ENCODE results near the gene CAMK1D. TPM values are rescaled to one million over a fixed set of nuclear protein-coding genes. Genes with fewer than 3 reads are reported as not detected.

The CAMK1D gene
- total and polyA plus RNA-seq, 11 donors, result 1.4 to 16.0 (median 2.5) TPM

DNA sequence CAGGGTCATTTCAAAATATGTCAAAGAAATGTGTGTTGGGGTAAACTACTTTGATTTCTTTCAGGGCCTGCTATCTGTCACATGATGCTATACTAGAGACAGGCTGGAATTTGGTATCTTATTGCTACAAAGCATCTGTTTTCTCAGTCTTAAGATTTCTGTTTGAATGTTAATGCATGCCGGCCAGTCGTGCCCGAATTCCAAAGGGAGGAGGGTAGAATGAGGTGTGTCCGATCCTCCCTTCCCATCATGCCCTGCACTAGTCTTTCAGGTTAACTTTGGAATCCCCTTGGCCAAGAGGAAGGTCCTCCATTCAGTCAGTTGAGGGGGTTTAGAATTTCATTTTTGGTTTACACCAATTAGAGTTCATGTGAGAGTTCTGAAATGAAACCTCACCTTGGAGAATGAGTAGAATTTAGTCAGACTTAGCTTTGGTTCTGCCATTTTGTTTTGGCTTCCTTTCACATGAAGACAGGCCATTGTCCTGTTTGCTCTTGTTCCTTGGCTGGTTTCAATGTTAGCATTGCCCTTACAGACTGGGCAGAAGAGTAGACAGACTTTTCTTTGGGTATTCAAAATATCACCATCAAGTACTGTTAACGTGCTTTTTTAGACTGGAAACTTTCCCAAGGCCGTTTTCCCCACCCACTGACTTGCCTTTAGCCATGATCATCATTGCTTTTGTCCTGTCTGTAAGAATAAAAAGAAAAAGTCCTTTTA is 95.8 kb downstream of the CAMK1D start:
- ATAC-seq (no peak), DNase-seq (no peak)
- Histone ChIP-seq H3K4me3 (no peak overlapping the region), H3K27ac (no peak overlapping the region), H3K4me1 (peaks cover 0 to 28% (median 7%) of the 10 kb centered on the region in 12 donors), H3K27me3 (no peaks in the 10 kb centered on the region), H3K36me3 (no peaks in the 10 kb centered on the region), H3K9me3 (no peaks in the 10 kb centered on the region)
- 56 to 69% (median 62%) methylated on average over 6 of the region's 6 CpGs for WGBS, 4 donors
- intact Hi-C loops (cut with DNase I), result no loop called here
- TF ChIP-seq POLR2A (IDR thresholded peaks at IDR 0.05), result no peak
- TF ChIP-seq, protein P1, sequence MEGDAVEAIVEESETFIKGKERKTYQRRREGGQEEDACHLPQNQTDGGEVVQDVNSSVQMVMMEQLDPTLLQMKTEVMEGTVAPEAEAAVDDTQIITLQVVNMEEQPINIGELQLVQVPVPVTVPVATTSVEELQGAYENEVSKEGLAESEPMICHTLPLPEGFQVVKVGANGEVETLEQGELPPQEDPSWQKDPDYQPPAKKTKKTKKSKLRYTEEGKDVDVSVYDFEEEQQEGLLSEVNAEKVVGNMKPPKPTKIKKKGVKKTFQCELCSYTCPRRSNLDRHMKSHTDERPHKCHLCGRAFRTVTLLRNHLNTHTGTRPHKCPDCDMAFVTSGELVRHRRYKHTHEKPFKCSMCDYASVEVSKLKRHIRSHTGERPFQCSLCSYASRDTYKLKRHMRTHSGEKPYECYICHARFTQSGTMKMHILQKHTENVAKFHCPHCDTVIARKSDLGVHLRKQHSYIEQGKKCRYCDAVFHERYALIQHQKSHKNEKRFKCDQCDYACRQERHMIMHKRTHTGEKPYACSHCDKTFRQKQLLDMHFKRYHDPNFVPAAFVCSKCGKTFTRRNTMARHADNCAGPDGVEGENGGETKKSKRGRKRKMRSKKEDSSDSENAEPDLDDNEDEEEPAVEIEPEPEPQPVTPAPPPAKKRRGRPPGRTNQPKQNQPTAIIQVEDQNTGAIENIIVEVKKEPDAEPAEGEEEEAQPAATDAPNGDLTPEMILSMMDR (IDR thresholded peaks at IDR 0.05), result no peak

DNA sequence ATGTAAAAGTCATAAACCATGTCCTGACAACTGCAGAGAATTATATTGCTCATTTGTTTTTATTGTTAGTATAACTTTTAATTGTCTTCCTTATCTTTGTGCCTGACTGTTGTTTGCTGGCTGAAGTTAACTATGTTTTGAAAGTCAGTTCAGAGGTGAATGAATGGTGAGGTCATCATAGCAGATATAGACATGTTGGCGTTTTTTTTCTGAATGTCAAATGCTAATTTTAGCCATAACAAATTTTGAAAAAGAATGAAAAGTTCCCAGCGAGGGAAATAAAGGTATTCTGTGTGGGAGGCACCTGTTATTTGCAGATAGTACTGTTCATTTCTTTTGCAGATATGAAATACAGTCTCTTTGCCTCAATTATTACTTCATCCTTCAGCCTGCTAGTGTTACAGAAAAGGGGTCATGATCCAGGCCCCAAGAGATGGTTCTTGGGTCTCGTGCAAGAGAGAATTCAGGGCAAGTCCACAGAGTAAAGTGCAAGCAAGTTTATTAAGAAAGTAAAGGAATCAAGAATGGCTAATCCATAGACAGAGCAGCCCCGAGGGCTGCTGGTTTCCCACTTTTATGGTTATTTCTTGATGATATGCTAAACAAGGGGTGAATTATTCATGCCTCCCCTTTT is 96.5 kb downstream of the CAMK1D start:
- WGBS, 4 donors, result 50 to 66% (median 52%) methylated on average over 4 of the region's 4 CpGs
- intact Hi-C loops (cut with DNase I), result no loop called here
- peak overlapping the region in 3 of 12 donors; percentile 14 to 24 (median 15) for H3K27ac ChIP-seq
- DNase-seq (no peak), ATAC-seq (no peak)
- no peaks in the 10 kb centered on the region for H3K9me3 ChIP-seq
- H3K4me1 ChIP-seq, result peaks cover 0 to 28% (median 7%) of the 10 kb centered on the region in 12 donors
- TF ChIP-seq, protein P1 (IDR thresholded peaks at IDR 0.05), result no peak
- no peak for TF ChIP-seq POLR2A (IDR thresholded peaks at IDR 0.05)
- no peaks in the 10 kb centered on the region for H3K36me3 ChIP-seq
- no peak overlapping the region for H3K4me3 ChIP-seq
- H3K27me3 ChIP-seq, result no peaks in the 10 kb centered on the region

DNA sequence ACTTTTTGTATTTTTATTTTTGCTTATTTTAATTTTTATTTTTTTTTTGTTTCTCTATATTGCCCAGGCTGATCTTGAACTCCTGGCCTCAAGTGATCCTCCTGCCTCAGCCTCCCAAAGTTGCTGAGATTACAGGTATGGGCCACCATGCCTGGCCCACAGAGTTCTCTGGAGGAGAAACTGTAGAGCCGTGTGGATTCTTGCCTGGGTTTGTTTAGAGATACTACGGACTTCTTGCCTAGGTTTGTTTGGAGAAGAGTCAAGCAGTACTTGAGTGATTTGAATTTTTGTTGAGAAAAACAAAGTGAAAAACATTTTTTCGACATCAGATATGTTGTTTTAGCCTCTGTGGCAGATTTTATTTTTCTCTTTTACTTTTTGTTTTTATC is 99.0 kb downstream of the CAMK1D start:
- no peak overlapping the region for H3K4me3 ChIP-seq
- intact Hi-C loops (cut with DNase I), result no loop called here
- H3K9me3 ChIP-seq, result no peaks in the 10 kb centered on the region
- peaks cover 0 to 28% (median 7%) of the 10 kb centered on the region in 12 donors for H3K4me1 ChIP-seq
- ATAC-seq (no peak), DNase-seq (no peak)
- WGBS, 4 donors, result 79 to 85% (median 80%) methylated on average over 3 of the region's 3 CpGs
- no peaks in the 10 kb centered on the region for H3K27me3 ChIP-seq
- no peak for TF ChIP-seq POLR2A (IDR thresholded peaks at IDR 0.05)
- TF ChIP-seq, protein P1 (IDR thresholded peaks at IDR 0.05), result no peak
- no peaks in the 10 kb centered on the region for H3K36me3 ChIP-seq
- no peak overlapping the region for H3K27ac ChIP-seq

DNA sequence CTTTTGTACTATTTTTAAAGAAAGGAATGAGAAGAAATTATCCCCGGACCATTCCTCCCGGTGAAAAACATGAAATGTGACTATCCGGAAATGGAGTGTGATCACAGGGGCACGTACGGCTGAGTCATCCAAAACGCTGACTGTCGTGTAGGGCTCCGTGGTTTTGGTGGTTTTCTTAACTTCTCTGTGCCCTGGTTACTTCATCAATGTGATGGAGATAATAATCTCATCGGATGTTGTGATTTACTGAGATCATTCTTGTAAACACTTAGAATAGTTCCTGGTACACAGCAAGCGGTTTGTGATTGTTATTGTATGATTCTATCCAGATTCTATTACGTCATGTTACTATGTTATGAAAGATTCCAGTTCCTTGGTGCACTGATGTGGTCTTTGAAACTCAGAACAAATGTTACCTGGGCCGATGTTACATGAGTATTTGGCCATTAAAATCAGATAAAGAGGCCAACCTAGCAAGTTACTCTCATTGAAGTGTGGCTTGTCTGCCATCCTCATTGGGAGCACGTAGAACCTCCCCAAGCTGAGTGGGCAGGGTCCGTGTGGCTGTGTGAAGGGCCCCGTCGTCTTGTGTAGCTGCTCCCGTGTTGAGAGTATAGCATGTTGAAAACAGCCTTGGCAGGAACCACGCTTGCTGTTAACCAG is 99.5 kb downstream of the CAMK1D start:
- Histone ChIP-seq H3K27me3 (no peaks in the 10 kb centered on the region), H3K4me3 (no peak overlapping the region), H3K4me1 (peaks cover 0 to 28% (median 7%) of the 10 kb centered on the region in 12 donors), H3K9me3 (no peaks in the 10 kb centered on the region), H3K27ac (no peak overlapping the region), H3K36me3 (no peaks in the 10 kb centered on the region)
- WGBS, 4 donors, result 79 to 86% (median 85%) methylated on average over 18 of the region's 18 CpGs
- intact Hi-C loops (cut with DNase I), result no loop called here
- DNase-seq (no peak), ATAC-seq (peak in 3 of 4 donors; percentile 46 to 68 (median 58))
- no peak for TF ChIP-seq POLR2A (IDR thresholded peaks at IDR 0.05)
- TF ChIP-seq, protein P1 (IDR thresholded peaks at IDR 0.05), result no peak

All from heart left ventricle (tissue), 16 donors.